ENCODE measurements around the gene RNASE2.
"Not testable (repeated sequence)": the region's sequence is repeated elsewhere in the genome, so short reads cannot be mapped to it uniquely, and the experiment has no call there.

RNASE2 gene

DNA sequence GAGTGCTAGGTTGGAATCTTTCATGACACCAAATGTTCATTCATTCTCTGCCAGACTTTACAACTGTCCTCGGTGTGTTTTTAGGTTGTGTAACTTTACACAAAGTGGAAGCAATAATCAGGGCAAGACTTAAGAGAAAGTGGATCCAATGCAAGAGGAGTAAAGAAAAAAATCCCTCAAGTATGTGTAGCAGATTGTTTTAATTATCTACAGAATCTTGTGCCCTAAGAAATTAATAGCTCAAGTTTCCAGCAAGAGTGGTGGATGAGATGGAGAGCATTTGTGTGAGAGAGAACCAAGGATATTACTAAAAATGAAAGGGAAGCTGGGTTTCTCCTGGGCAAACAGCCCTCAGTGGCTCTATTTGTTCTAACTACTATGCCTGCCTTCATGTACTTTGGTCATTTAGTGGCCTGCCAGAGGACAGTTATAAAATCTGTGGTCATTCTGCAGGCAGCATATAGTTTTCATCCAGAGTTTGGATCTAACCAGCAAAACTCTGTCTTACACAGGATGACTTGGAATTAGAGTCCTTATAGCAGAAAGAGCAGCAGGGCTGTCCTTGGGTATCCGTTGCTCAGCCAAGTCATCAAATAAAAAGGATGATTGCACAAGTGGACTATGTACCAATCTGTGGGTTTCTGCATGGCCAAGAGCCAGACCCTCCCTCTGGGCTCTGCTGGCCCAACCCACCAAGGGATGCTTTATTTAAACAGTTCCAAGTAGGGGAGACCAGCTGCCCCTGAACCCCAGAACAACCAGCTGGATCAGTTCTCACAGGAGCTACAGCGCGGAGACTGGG is at the start of gene RNASE2:
TSS of gene RNASE2 (plus strand) at position 752 of the 802 bp plus-strand sequence. CDS start 285 bp downstream, outside the sequence.
- not testable (repeated sequence) for H3K4me3 ChIP-seq (ENCODE audit: low read depth, low read length); H3K4me1 ChIP-seq (ENCODE audit: control insufficient read depth, insufficient read depth, low read length, unreplicated experiment); H3K27ac ChIP-seq (ENCODE audit: low read depth, low read length); H2AFZ ChIP-seq (ENCODE audit: low read length, unreplicated experiment); H3K36me3 ChIP-seq (ENCODE audit: insufficient read depth, low read length); H3K79me2 ChIP-seq (ENCODE audit: control insufficient read depth, insufficient read depth, low read length, unreplicated experiment)
- peaks cover 69% of the 10 kb centered on the region for H3K27me3 ChIP-seq (ENCODE audit: insufficient read depth, low read length)

DNA sequence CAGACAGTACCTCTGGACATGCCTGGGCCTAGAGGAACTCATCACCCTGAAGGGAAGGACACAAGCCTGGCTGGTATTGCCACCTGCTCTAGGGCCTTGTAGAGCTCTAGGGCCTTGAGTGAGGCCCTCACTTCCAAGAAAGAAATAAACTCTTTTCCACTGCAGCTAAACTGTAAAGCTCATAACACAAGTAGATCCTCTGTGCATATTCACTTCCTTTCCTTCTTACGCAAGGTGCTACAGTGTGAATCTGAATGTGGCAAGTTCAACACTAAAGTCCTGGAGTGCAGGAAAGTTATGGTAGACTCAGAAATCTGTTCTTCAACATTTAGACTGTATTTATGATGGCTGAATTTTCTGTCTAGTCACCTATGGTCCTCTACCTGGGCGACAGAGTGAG is 49.6 kb upstream of the RNASE2 start:
- Histone ChIP-seq H3K79me2 (ENCODE audit: control insufficient read depth, insufficient read depth, low read length, unreplicated experiment) (no peaks in the 10 kb centered on the region), H2AFZ (ENCODE audit: low read length, unreplicated experiment) (no peak overlapping the region), H3K27ac (ENCODE audit: low read depth, low read length) (no peak overlapping the region), H3K4me3 (ENCODE audit: low read depth, low read length) (no peak overlapping the region), H3K4me1 (ENCODE audit: control insufficient read depth, insufficient read depth, low read length, unreplicated experiment) (no peaks in the 10 kb centered on the region), H3K36me3 (ENCODE audit: insufficient read depth, low read length) (no peaks in the 10 kb centered on the region), H3K27me3 (ENCODE audit: insufficient read depth, low read length) (peaks cover 26% of the 10 kb centered on the region)

DNA sequence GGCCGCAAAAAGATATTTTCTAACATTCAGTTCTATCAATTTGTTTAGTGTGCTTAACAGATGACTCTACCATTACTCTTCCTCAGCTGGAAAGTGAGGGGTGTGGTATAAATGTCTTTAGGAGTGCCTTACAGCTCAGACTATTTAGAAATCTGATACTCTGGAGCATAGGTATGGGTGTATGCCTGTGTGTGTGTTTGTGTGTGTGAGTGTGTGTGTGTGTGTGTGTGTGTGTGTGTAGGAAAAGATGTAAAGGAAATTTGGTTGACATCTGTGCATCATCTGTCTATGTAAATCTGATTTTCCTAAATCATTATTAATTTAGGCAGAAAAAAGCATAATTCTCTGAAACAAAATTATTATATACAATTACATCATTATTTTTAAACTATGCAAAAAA is 48.1 kb upstream of the RNASE2 start:
- Histone ChIP-seq H2AFZ (ENCODE audit: low read length, unreplicated experiment) (no peak overlapping the region), H3K4me1 (ENCODE audit: control insufficient read depth, insufficient read depth, low read length, unreplicated experiment) (no peaks in the 10 kb centered on the region), H3K4me3 (ENCODE audit: low read depth, low read length) (no peak overlapping the region), H3K36me3 (ENCODE audit: insufficient read depth, low read length) (no peaks in the 10 kb centered on the region), H3K79me2 (ENCODE audit: control insufficient read depth, insufficient read depth, low read length, unreplicated experiment) (no peaks in the 10 kb centered on the region), H3K27me3 (ENCODE audit: insufficient read depth, low read length) (peaks cover 23% of the 10 kb centered on the region), H3K27ac (ENCODE audit: low read depth, low read length) (no peak overlapping the region)

DNA sequence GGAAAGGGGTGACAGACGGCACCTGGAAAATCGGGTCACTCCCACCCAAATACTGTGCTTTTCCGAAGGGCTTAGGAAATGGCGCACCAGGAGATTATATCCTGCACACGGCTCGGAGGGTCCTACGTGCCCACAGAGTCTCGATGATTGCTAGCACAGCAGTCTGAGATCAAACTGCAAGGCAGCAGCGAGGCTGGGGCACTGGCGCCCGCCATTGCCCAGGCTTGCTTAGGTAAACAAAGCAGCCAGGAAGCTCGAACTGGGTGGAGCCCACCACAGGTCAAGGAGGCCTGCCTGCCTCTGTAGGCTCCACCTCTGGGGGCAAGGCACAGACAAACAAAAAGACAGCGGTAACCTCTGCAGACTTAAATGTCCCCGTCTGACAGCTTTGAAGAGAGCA is 44.5 kb upstream of the RNASE2 start:
- not testable (repeated sequence) for H3K79me2 ChIP-seq (ENCODE audit: control insufficient read depth, insufficient read depth, low read length, unreplicated experiment); H2AFZ ChIP-seq (ENCODE audit: low read length, unreplicated experiment)
- H3K27me3 ChIP-seq (ENCODE audit: insufficient read depth, low read length): peaks cover 19% of the 10 kb centered on the region

DNA sequence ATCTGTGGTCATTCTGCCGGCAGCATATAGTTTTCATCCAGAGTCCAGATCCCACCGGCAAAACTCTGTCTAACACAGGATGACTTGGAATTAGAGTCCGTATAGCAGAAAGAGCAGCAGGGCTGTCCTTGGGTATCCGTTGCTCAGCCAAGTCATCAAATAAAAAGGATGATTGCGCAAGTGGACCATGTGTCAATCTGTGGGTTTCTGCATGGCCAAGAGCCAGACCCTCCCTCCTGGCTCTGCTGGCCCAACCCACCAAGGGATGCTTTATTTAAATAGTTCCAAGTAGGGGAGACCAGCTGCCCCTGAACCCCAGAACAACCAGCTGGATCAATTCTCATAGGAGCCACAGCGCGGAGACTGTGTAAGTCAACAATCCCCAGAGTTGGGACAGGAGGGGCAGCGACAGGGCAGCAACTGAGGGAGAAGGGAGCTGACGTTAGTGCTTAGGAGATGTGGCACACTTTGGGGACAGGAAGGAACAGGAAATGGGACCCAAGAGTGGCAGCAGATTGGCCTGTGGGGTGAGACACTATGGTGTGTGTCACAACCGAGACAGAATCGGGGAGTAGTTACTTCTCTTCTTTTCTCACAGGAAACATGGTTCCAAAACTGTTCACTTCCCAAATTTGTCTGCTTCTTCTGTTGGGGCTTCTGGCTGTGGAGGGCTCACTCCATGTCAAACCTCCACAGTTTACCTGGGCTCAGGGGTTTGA is 36.1 kb upstream of the RNASE2 start:
- not testable (repeated sequence) for H3K4me1 ChIP-seq (ENCODE audit: control insufficient read depth, insufficient read depth, low read length, unreplicated experiment); H3K4me3 ChIP-seq (ENCODE audit: low read depth, low read length); H3K27ac ChIP-seq (ENCODE audit: low read depth, low read length); H3K36me3 ChIP-seq (ENCODE audit: insufficient read depth, low read length); H3K79me2 ChIP-seq (ENCODE audit: control insufficient read depth, insufficient read depth, low read length, unreplicated experiment); H2AFZ ChIP-seq (ENCODE audit: low read length, unreplicated experiment)
- H3K27me3 ChIP-seq (ENCODE audit: insufficient read depth, low read length): peaks cover 17% of the 10 kb centered on the region

More for the DNA sequence above, 44.5 kb upstream of the RNASE2 start:
- not testable (repeated sequence) for H3K27ac ChIP-seq (ENCODE audit: low read depth, low read length); H3K4me1 ChIP-seq (ENCODE audit: control insufficient read depth, insufficient read depth, low read length, unreplicated experiment); H3K36me3 ChIP-seq (ENCODE audit: insufficient read depth, low read length); H3K4me3 ChIP-seq (ENCODE audit: low read depth, low read length)

DNA sequence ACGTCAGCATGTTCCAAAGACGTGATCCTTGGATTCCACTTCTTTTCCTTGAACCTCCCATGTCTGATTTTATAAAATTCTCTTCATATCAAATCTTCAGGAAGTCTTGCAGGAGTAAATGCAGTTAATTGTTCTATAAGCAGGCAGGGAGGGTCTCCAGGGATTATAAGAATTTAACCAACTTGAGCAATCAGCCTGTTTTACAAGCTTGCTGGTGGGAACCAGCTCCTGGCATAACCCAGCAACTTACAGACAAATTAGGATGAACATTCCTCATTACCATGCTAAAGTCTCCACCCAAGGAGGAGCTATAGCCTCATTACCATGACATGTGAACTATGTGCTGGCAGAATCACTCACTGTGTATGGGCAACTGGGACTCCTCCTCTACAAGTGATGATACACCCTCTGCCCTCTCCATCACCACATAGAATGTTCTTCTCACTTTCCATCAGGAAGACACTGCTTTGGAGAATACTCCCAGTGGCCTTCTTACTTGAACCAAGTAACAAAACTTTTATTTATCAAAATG is 31.5 kb upstream of the RNASE2 start:
- peaks cover 33% of the 10 kb centered on the region for H3K27me3 ChIP-seq (ENCODE audit: insufficient read depth, low read length)
- not testable (repeated sequence) for H3K4me3 ChIP-seq (ENCODE audit: low read depth, low read length); H3K36me3 ChIP-seq (ENCODE audit: insufficient read depth, low read length); H3K4me1 ChIP-seq (ENCODE audit: control insufficient read depth, insufficient read depth, low read length, unreplicated experiment); H2AFZ ChIP-seq (ENCODE audit: low read length, unreplicated experiment); H3K27ac ChIP-seq (ENCODE audit: low read depth, low read length); H3K79me2 ChIP-seq (ENCODE audit: control insufficient read depth, insufficient read depth, low read length, unreplicated experiment)

DNA sequence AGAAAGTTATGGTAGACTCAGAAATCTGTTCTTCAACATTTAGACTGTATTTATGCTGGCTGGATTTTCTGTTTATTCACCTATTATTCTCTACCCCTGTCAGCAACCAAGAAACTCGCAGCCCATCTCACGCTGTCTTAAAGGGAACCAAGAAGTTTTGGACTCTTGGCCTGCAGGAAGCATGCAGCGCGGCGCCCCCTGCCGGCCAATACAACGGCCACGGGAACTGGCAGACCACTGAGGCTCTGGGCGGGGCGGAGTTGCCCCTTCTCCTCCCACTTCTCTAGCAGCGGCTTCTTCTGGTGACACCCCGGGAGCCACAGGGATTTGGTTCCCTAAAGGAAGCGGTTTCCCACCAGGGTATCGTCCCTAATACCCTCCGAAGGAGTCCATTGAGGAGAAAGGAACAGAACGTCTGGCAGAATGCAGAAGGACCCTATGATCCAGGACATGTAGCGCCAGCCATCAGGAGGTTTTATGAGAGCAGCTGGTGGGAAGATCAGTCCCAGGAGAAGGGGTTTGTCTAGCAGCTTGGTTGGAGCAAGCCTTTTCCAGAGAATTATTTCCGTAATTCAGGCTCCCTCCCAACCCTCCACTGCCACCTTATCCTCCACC is 21.0 kb upstream of the RNASE2 start:
- Histone ChIP-seq H3K27ac (ENCODE audit: low read depth, low read length) (no peak overlapping the region), H3K27me3 (ENCODE audit: insufficient read depth, low read length) (peaks cover 30% of the 10 kb centered on the region), H3K4me1 (ENCODE audit: control insufficient read depth, insufficient read depth, low read length, unreplicated experiment) (no peaks in the 10 kb centered on the region), H3K79me2 (ENCODE audit: control insufficient read depth, insufficient read depth, low read length, unreplicated experiment) (no peaks in the 10 kb centered on the region), H3K36me3 (ENCODE audit: insufficient read depth, low read length) (no peaks in the 10 kb centered on the region), H2AFZ (ENCODE audit: low read length, unreplicated experiment) (no peak overlapping the region), H3K4me3 (ENCODE audit: low read depth, low read length) (no peak overlapping the region)

DNA sequence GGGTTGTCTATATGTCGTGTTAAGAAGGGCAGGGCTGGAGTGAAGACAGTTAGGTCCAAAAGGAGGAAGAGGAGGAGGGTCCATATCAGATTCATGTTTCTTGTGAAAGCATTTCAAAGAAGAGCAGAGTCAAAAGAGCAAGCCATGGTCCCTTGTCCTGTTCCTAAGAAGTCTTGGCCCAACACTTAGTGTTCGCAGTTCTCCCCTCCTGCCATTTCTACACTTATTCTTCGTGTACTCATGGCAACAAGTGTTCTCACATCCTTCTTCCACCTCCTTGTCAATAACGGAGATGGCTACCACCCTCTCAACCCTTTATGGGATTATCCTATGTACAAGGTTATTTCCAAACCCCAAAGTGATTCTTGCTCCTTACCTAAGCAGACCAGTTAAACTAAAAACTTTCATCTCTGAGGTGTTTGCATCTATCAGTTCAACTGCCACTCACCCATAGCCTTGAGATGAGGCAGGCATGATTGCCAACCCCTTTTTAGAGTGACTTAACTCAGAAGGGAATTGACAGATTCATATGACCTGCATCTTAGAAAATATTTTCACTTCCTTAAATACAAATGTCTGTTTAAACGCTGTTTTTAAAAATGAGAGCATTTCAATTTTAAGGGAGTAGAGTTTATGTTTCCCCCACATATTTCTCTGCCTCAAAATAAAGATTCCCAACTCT is 19.8 kb upstream of the RNASE2 start:
- Histone ChIP-seq H3K4me1 (ENCODE audit: control insufficient read depth, insufficient read depth, low read length, unreplicated experiment) (no peaks in the 10 kb centered on the region), H3K27ac (ENCODE audit: low read depth, low read length) (no peak overlapping the region)

DNA sequence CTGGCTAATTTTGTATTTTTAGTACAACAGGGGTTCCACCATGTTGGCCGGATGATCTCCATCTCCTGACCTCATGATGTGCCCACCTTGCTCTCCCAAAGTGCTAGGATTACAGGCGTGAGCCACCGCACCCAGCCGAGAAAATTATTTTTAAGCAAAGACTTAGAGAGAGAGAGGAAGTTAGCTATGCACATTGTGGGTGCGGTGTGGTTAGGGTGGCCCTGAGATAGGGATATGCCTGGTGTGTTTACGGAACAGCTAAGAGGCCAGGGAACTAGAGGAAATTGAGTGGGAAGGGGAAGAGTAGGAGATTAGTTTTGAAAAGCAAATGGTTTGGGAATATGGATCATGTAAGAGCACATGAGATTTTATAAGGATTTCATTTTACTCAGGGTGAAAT is 10.1 kb upstream of the RNASE2 start:
- H3K4me3 ChIP-seq (ENCODE audit: low read depth, low read length); H3K36me3 ChIP-seq (ENCODE audit: insufficient read depth, low read length); H2AFZ ChIP-seq (ENCODE audit: low read length, unreplicated experiment); H3K4me1 ChIP-seq (ENCODE audit: control insufficient read depth, insufficient read depth, low read length, unreplicated experiment); H3K27ac ChIP-seq (ENCODE audit: low read depth, low read length); H3K79me2 ChIP-seq (ENCODE audit: control insufficient read depth, insufficient read depth, low read length, unreplicated experiment): not testable (repeated sequence)
- H3K27me3 ChIP-seq (ENCODE audit: insufficient read depth, low read length): peaks cover 48% of the 10 kb centered on the region

More for the DNA sequence above, 19.8 kb upstream of the RNASE2 start:
- Histone ChIP-seq H3K27me3 (ENCODE audit: insufficient read depth, low read length) (peaks cover 40% of the 10 kb centered on the region), H3K36me3 (ENCODE audit: insufficient read depth, low read length) (no peaks in the 10 kb centered on the region), H2AFZ (ENCODE audit: low read length, unreplicated experiment) (no peak overlapping the region), H3K79me2 (ENCODE audit: control insufficient read depth, insufficient read depth, low read length, unreplicated experiment) (no peaks in the 10 kb centered on the region), H3K4me3 (ENCODE audit: low read depth, low read length) (no peak overlapping the region)

DNA sequence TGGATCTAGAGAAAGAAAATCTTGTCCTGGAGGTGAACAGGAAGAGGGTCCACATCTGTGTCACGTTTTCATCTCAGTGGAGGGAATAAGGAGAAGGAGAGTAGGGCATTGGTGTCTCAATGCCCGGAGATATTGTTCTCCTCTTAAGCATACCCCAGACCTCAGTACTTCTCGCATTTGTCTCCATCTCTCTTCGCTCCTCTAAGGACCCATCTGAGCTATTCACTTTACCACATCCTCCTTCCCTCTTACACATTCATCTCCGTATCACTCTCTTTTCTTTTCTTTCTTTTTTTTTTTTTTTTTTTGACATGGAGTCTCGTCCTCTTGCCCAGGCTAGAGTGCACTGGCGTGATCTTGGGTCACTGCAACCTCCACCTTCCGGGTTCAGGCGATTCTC is 8.6 kb upstream of the RNASE2 start:
- H3K27ac ChIP-seq (ENCODE audit: low read depth, low read length); H3K4me1 ChIP-seq (ENCODE audit: control insufficient read depth, insufficient read depth, low read length, unreplicated experiment); H2AFZ ChIP-seq (ENCODE audit: low read length, unreplicated experiment); H3K4me3 ChIP-seq (ENCODE audit: low read depth, low read length); H3K79me2 ChIP-seq (ENCODE audit: control insufficient read depth, insufficient read depth, low read length, unreplicated experiment); H3K36me3 ChIP-seq (ENCODE audit: insufficient read depth, low read length): not testable (repeated sequence)
- peaks cover 51% of the 10 kb centered on the region for H3K27me3 ChIP-seq (ENCODE audit: insufficient read depth, low read length)
